NOMO-1 treated with dmso at 0.1 percent for 144 hours (cell line): Measurements from ENCODE around the gene SHC2.
"Not testable (repeated sequence)": the region's sequence is repeated elsewhere in the genome, so short reads cannot be mapped to it uniquely, and the experiment has no call there.

Source experiments
- DNase-seq: peaks from one replicate; lab custom pipeline; 2025; ENCODE audit not compliant: unreplicated experiment; lab: John Stamatoyannopoulos, UW

The SHC2 gene

DNA sequence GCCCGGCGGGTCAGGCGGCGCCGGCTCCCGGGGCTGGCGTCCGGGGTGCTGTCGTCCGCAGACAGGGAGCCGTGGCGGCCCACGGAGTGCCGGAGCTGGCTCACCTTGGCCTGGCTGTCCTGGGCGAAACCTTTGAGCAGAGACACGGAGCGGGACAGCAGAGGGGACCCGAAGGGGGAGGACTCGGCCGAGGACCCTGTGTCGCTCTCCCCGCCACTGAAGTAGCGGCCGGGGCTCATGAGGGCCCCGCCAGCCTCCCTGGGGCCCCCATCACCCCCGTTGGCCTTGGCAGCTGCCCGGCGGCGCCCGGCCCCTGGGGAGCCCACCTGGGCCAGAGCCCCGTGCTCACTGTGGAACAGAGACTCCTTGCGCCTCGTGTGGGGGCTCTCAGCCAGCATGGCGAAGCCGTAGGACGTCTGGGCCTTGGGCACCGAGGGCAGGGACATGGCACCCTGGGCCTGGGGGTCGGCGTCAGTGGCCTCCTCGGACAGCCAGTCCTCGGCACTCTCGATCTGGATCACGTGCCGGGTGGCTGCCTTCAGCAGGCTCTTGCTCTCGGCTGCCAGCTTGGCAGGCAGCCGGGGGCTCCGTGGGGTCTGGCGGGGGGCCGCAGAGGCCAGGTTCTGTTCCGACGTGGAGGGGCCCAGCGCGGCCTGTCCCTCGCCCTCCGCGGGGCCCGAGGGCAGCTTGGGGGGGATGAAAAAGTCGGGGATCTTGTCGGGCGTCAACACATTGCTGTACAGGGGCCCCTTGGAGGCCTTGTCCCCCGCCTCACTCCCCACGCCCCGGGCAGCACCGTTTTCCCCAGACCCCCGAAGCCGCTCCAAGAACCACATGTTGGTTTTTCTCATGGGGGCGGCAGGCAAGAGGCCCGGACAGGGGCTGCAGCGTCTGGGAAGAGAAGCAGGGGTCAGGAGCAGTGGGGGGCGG is 53.1 kb downstream of the SHC2 start:
- no peak for DNase-seq

DNA sequence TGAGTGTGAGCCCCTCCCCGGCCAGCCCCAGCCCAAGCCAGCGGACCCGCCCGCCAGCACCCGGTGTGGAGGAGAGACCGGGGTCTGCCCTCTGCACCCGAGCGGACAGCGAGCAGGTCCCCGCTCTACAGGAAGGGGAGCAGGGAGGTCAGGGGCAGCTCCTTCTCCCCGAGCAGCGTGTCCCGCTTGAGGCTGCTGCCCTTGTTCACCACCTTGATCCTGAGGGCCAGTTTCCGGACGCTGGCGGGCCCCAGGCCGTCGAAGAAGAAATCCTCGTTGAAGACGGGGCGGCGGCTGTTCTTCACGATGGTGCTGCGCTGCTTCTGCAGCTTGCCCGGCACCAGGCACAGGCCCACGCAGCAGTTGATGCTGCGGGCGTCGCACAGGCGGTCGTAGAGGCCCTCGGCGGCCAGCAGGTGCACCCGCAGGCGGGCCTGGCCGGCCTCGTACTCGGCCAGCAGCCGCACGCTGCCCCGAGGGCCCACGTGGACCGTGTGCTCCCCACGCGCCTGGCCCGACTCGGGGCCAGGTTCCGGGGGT is 53.8 kb downstream of the SHC2 start:
- no peak for DNase-seq

DNA sequence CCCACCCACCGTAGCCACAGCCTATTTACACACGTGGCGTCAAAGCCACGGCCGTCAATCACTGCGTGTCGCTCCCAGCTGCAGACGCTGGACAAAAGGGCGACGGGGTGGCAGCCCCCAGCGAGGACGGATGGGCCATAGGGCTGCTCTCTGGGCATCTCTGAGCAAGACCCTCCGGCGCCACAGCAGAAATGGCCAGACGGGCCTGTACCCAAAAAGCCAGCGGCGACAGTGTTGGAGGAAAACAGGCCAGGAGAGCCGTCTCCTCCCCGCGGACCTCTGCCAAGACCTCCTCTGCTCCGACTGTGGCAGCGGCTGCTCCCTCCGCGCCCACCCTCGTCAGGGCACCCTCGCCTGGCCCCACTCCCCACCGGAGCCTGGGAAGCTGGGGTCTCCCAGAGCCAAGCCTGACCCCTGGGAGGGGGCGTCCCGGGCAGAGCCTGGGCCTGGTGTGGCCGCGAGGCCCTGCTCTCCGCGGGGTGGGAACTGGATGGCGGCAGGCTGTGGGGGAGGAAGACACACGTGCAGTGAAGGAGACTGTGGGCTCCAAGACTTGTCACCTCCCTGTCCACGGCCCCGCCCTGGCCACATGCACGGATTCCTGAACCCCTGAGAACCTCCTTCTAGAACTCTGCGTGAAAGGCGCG is 54.6 kb downstream of the SHC2 start:
- no peak for DNase-seq

DNA sequence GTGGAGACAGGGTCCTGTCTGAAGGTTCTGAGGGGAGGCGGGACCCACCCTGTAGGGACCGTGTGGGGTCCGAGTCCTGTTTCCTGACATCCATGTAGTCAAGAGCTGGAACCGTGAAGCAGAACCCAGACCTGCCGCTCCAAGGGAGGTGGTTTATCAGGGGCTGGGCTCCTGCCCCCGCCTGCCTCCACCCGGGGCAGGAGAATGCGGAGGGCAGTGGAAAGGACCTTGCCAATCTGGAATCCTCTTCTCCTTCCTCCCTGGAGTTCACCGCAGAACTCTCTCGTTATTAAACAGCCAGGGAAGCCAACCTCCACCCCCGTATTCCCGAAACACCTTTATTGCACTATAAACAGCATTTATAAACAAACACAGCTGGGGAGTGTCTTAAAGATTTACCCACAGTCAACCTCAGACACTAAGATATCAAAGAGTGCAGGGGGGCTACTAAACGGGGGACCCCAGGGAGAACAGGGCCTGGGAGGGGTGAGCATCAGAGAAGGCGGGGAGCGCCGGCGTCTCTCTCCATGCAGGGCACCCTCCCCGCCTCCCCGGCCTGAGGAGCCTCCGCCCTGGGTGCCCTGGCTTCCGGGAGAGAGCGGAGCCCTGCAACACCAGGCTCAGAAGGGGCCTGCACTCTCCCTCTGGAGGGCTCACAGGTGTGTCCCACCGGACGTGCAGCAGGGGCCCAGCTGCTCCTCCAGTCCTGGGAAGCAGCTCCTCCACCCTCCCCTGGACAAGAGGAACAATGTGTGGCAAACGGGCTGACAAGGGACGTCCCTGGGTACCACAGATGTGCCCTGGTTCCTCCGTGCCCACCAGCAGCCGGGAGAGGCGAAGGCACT is 55.5 kb downstream of the SHC2 start:
- no peak for DNase-seq

DNA sequence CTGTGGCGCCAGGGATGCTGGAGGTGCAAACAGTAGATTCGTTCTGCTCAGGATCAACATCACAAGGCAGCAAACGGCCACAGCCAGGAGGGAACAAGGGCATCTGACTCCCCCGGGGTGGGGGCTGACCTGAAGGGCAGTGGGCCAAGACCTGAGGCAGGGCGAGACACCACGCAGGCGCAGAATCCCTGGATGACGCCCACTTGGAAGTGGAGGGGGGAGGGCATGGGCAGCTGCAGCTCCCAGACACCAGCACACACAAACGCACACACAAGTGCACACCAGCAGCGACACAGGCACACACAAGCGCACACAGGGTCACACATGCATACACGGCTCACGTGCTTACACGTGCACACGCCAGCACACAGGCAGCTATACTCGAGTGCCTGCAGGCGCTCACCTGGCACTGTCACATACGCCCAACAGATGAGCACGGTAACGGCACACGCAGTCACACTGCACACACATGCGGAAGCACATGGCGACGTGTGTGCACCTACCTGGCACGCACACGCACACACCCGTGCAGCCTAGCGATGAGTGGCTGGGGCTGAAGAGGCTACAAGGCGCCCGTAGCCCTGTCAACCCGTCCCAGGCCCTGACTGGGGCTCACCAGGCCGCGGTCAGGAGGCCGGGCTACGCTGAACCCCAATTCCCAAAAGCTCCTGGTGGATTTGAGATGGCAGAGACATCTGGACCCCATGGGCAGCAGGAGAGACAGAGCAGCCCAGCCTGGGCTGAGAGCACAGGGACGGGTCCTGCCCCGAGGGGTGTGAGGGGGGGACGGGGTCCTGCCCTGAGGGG is 57.4 kb downstream of the SHC2 start:
- no peak for DNase-seq

DNA sequence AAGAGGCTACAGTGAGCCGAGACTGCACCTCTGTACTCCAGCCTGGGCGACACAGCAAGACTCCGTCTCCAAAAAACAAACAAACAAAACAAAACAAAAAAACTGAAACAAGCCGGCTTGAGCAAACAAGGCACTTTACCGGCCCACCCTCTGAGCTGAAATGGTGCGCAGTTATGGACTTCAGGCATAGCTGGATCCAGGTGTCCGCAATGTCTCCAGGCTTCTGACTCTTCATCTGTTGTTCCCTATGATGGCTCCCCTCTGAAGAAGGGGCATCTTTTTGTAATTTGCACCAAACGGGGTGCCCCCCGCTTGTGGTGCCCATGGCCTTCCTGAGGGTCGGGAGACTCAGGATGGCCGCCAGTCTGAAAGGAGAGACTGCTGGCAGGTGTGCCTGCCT is 58.0 kb downstream of the SHC2 start:
- DNase-seq: no peak

DNA sequence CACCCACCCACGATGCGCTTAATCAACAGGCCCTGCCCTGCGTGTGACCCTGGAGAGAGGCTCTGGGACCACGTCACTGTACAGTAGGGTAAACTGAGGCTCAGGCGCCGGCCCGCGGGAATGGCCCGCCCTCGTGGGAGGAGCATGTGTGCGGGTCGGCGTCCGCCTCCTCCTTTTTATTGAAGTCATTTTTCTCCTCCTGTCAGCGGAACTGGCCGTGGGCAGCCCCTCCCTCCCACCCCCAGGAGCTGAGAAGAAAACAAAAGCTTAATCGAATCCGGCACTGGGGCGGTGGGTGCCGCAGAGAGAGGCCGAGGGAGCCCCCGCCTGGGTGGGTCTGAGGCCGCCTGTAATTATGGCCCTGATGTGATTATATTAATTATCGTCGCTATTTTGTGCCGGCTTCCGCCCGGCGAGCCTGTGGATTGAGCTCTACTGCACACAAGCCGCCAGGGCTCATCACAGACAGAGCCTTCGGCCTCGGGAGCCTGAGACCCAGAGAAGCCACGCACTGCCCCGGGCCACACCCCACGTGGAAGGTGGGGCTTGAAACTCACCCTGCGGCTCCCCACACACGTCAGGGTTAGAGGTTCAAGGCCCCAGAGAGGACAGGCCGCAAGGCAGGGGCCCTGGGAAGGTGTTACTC is 58.8 kb downstream of the SHC2 start:
- no peak for DNase-seq

DNA sequence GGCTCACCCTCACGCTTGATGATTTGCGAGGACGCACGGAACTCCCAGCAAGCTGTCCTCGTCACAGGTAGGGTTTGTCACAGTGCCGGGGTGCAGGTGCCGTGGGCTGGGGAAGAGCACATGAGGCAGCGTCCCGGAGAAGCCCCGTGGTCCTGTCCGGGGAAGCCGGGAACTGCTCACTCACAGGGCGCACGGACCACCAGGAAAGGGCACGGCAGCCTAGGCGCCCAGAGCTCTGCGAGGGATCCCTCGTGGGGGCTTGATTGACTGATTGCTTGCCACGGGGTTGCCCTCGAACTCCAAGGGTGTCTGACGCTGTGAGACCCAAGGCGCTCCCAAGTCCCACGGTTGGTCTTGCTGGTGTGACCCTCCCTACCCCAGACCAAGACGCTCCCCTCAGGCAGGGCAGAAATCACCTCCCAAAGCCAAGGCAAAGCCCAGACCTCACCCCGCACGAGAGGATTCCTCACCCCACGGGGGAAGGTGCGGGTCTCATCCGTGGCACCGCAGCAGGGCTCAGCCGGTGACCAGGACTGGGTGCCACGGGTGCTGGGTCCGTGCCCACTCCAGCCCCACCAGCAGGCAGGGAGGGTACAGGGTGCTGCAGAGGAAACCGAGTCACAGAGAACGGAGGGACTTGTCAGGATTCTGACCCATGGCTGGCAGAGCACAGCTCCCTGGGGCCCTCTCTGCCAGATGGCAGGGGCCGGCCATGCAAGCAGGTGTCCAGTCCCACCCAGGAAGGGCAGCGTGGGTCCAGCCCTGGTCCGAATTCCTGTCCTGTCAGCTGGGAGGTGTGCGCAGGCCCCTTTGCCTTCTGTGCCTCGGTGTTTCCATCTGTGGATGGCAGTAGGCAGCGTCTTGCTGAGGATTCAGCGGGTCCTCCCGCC is 59.6 kb downstream of the SHC2 start:
- no peak for DNase-seq

DNA sequence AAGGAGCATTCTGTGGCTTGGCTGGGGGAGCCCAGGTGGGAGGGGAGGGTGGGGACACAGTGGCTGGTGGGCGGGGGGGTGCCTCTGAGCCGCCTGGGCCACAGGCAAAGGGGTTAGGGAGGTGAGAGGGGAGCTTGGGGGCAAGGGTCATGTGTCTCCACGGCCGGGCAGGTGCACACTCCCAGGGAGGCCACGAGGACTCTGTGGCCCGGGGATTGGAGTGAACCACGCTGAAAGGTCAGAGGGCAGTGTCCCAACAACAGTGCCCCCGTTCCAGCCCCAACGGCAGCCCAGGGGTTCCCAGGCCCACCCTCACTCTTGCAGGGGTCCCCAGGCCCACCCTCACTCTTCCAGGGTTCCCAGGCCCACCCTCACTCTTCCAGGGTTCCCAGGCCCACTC is 61.5 kb downstream of the SHC2 start:
- DNase-seq: no peak

DNA sequence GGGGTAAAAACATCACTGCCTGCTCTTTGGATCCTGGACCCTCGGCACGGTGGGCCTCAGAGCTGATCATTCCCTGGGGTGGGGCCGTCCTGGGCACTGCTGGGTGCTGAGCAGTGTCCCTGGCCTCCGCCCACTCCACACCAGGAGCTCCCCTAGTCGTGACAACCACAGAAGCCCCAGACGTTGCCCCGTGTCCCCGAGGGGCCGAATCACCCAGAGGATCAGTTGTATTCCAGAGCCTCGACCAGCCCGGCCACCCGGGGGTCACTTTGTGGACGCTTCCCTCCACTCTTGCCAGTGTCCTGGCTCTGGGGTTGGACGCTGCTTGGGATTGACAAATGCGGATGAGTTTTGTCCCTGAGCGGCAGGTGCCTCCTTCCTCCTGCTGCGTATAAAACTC is 62.1 kb downstream of the SHC2 start:
- no peak for DNase-seq

DNA sequence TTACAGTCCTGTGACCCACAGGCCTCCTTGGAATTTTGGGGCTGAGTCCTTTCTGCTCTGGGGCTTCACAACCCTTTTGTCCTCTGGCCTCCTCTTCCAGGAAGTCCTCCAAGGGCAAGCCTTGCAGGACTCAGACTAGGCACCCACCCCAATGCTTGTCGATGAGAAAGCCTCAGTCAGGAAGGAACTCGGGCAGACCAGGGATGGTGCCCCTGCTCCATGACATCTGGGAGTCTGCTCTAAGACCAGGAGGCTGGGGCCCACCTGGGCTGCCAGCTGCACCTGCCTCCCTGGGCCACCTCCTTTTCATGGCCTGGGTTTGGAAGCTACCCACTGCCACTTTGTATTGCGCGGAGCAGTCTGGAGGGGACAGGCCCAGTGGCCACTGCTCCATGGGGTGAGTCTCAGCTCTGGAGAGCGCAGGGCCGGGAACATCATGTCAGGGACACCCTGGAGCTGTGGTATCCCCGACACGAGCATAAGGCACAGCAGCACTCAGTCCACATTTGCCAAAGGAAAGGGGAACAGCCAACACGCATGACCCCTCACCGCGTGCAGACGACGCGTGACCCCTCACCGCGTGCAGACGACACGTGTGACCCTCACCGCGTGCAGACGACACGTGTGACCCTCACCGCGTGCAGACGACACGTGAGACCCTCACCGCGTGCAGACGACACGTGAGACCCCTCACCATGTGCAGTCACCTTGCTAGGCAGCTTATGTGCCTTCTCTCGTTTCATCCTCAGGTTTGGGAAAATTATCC is 62.7 kb downstream of the SHC2 start:
- no peak for DNase-seq

DNA sequence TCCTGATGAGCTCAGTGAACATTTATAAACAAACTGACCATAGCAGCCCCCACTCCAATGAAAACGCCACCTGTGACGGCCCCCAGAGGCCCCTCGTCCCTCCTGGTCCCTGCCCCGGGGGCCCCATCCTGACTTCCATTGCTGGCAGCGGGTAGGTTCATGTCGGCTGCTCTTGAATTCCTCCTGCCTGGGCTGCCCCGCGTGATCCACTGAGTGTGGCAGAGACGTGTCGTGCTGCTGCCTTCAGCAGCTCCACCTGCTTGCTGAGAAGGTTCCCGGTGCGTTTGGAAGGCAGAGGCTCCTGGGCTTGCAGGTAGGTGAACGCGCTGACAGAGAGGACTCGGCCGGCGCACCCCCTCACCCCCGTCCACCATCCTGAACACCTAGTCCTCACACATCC is 63.5 kb downstream of the SHC2 start:
- DNase-seq: no peak

DNA sequence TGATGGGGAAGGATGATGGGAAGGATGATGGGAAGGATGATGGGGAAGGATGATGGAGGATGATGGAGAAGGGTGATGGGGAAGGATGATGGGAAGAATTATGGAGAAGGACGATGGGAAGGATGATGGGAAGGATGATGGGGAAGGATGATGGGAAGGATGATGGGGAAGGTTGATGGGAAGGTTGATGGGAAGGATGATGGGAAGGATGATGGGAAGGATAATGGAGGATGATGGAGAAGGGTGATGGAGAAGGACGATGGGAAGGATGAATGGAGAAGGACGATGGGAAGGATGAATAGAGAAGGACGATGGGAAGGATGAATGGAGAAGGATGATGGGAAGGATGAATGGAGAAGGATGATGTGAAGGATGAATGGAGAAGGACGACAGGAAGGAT is 65.4 kb downstream of the SHC2 start:
- no peak for DNase-seq

DNA sequence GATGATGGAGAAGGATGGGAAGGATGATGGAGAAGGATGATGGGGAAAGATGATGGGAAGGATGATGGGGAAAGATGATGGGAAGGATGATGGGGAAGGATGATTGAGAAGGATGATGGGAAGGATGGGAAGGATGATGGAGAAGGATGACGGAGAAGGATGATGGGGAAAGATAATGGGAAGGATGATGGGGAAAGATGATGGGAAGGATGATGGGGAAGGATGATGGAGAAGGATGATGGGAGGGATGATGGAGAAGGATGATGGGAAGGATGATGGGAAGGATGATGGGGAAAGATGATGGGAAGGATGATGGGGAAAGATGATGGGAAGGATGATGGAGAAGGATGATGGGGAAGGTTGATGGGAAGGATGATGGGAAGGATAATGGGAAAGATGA is 66.0 kb downstream of the SHC2 start:
- DNase-seq: not testable (repeated sequence)

DNA sequence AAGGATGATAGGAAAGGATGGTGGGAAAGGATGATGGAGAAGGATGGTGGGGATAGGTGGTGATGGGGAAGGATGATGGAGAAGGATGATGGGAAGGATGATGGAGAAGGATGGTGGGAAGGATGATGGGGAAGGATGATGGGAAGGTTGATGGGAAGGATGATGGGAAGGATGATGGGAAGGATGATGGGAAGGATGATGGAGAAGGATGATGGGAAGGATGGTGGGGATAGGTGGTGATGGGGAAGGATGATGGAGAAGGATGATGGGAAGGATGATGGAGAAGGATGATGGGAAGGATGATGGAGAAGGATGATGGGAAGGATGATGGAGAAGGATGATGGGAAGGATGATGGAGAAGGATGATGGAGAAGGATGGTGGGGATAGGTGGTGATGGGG is 67.3 kb downstream of the SHC2 start:
- DNase-seq: not testable (repeated sequence)

DNA sequence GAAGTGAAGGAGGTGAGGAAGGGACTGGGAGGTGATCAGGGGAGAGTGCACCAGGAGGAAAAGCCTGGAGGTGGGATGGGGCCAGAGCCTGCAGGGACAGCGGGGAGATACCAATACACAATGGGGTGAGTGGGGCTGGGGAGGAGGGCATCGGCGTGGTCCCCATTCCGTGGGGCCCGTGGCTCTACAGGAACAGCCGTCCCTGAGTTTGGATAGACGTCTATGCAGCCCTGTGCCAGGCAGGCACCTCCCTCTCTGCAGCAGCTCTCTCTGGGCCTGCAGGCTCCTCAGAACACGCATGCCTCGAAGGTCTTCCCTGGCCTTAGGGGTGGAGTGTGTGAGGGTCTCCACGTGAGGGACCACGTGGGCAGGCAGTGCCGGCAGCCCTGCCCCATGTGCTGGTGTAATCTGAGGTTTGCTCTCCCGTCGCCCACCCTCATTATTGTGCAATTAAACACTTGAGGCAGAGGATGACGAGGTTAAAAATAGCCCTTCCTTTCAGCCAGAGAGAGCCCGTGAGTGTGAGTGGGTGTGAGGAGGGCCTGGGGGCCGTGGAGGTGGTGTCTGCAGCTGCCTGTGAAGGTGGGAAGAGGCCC is 68.4 kb downstream of the SHC2 start:
- DNase-seq: no peak

DNA sequence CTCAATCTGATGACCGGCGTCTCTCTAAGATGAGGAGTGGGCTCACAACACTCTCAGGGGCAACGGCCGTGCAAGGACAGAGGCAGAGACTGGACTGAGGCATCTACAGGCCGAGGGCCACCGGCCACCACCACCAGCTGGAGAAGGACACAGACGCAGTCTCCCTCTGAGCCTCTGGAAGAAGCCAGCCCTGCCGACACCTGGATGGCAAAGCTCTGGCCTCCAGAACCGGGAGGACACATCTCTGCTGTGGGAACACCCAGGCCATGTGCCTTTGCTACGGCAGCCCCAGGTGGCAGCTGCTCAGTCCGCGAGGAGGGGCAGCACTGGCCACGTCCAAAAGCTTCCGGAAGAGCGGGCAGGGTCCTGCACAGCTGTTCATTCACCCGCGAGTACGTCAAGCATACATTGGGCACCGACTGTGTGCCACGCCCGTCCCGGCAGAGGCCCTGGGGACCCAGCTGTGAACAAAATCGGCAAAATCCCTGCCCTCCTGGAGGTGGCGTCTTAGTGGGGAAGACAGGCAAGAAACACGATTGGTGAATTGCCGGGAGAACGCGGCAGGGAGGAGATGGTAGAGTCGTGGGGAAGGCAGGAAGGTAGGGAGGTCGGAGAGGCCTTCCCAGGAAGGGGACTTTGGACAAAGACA is 69.0 kb downstream of the SHC2 start:
- no peak for DNase-seq

DNA sequence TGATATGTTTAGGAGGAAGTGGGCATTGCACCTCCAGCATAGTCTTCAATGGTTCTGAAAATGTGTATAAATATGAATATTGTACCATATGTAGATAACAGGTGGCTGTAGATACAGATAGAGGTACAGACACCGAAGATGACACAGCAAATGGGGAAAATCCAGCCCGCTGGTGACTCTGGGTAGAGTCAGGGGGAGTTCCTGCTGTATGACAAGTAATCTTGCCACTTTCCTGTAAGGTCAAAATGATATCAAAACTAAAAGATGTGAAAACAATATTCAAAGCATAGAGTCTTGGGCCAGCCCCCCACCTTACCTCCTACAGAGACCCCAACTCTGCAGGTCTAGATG is 69.7 kb downstream of the SHC2 start:
- no peak for DNase-seq
